ENCODE data around the gene RAG1.

DNA sequence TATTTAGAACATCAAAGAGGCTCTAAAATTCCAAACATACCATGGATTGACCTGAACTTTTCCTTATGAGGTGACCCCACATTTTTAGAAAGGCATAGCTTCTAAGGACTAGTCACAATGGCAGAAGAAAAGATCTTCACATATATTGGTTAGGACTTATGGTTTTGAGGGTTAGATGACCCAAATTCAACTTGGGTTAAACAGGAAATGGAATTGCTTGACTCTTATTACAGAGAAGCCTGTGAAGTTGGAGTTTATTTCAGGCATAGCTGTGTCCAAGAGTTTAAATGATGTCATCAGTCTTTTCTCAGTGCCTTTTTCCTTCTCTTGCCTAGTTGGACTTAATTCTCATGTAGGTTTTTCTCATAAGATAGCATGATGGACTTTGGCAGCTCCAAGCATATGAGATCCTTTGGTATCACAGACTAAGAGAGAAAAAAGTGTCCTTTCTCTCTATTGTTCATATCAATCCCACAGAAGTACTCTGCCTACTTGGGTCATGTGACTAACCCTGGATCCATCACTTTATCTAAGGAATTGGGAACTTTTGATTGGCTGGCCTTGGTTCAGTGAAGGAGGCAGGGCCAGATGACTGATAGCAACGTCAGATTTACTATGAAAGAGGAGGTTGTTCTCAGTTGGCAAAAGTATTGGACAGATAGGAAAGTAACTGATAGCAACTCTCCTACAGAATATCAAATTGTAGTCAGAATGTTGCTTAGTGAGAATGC lies 17.3 kb upstream of the RAG1 start:
- TF ChIP-seq, protein P1, sequence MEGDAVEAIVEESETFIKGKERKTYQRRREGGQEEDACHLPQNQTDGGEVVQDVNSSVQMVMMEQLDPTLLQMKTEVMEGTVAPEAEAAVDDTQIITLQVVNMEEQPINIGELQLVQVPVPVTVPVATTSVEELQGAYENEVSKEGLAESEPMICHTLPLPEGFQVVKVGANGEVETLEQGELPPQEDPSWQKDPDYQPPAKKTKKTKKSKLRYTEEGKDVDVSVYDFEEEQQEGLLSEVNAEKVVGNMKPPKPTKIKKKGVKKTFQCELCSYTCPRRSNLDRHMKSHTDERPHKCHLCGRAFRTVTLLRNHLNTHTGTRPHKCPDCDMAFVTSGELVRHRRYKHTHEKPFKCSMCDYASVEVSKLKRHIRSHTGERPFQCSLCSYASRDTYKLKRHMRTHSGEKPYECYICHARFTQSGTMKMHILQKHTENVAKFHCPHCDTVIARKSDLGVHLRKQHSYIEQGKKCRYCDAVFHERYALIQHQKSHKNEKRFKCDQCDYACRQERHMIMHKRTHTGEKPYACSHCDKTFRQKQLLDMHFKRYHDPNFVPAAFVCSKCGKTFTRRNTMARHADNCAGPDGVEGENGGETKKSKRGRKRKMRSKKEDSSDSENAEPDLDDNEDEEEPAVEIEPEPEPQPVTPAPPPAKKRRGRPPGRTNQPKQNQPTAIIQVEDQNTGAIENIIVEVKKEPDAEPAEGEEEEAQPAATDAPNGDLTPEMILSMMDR (IDR thresholded peaks at IDR 0.05): no peak
- no peak for TF ChIP-seq POLR2AphosphoS5 (IDR thresholded peaks at IDR 0.05)
- TF ChIP-seq POLR2A (IDR thresholded peaks at IDR 0.05): no peak
